DOHH2 (cell line): Measurements from ENCODE around the gene ATP1A1.

Experiments used
- H3F3A ChIP-seq: fragments of 200-600 bp; sonication (generic), shearing (Covaris generic); 2 replicates; pipeline ENCODE4 v1.6.0; 2016; ENCODE audit warnings: antibody characterized with exemption, mild to moderate bottlenecking; ENCODE audit not compliant: control insufficient read depth, insufficient read depth
- H3K27ac ChIP-seq: fragments of 200-600 bp; sonication (generic); 2 replicates; pipeline ENCODE4 v1.5.1; 2014; ENCODE audit warnings: low read depth, mild to moderate bottlenecking, low read length, moderate library complexity
- H3K27me3 ChIP-seq: fragments of 200-600 bp; sonication (generic); 2 replicates; pipeline ENCODE4 v1.6.1; 2014; ENCODE audit warnings: mild to moderate bottlenecking, low read length, mixed read lengths; ENCODE audit not compliant: control insufficient read depth
- H3K36me3 ChIP-seq: fragments of 200-600 bp; sonication (generic); 2 replicates; pipeline ENCODE4 v1.6.1; 2014; ENCODE audit warnings: mild to moderate bottlenecking, low read length, moderate library complexity, mixed read lengths; ENCODE audit not compliant: control insufficient read depth
- H3K4me1 ChIP-seq: fragments of 200-600 bp; sonication (generic); 2 replicates; pipeline ENCODE4 v1.6.1; 2014; ENCODE audit warnings: mild to moderate bottlenecking, low read length, mixed read lengths; ENCODE audit not compliant: control insufficient read depth
- H3K4me2 ChIP-seq: fragments of 200-600 bp; sonication (generic); 2 replicates; pipeline ENCODE4 v1.6.0; 2014; ENCODE audit warnings: mild to moderate bottlenecking, low read length, moderate library complexity
- H3K4me3 ChIP-seq: fragments of 200-600 bp; sonication (generic); 2 replicates; pipeline ENCODE4 v1.5.1; 2014; ENCODE audit warnings: mild to moderate bottlenecking, low read length, mixed read lengths
- H3K79me2 ChIP-seq: fragments of 200-600 bp; sonication (generic); 2 replicates; pipeline ENCODE4 v1.6.1; 2014; ENCODE audit warnings: mild to moderate bottlenecking, low read length, mixed read lengths; ENCODE audit not compliant: control insufficient read depth
- H3K9me2 ChIP-seq: fragments of 200-600 bp; sonication (generic); replicated peaks from 2 replicates; pipeline ENCODE4 v1.6.1; 2014; ENCODE audit warnings: mild to moderate bottlenecking, low read length, mixed read lengths; ENCODE audit not compliant: control insufficient read depth
- H3K9me3 ChIP-seq: fragments of 200-600 bp; sonication (generic); 2 replicates; pipeline ENCODE4 v1.6.1; 2014; ENCODE audit warnings: antibody characterized with exemption, low read length, mixed read lengths; ENCODE audit not compliant: control insufficient read depth, insufficient read depth
- H4K20me1 ChIP-seq: fragments of 200-600 bp; sonication (generic); 2 replicates; pipeline ENCODE4 v1.6.0; 2014; ENCODE audit warnings: low read depth, mild to moderate bottlenecking, antibody characterized with exemption, low read length, moderate library complexity; ENCODE audit not compliant: control insufficient read depth, insufficient read depth
- EZH2phosphoT487 ChIP-seq: fragments of 200-600 bp; sonication (generic); IDR thresholded peaks from 2 replicates; pipeline ENCODE4 v1.6.1; 2017; ENCODE audit warnings: borderline replicate concordance, mild to moderate bottlenecking, antibody characterized with exemption, low read length, moderate library complexity, mixed read lengths
- TF ChIP-seq, protein P1 (sequence below): fragments of 200-600 bp; sonication (generic); IDR thresholded peaks from one replicate; pipeline ENCODE4 v1.5.1; 2014; ENCODE audit warnings: antibody characterized with exemption, mild to moderate bottlenecking, low read depth, low read length; ENCODE audit not compliant: poor library complexity, severe bottlenecking

Gene ATP1A1

DNA sequence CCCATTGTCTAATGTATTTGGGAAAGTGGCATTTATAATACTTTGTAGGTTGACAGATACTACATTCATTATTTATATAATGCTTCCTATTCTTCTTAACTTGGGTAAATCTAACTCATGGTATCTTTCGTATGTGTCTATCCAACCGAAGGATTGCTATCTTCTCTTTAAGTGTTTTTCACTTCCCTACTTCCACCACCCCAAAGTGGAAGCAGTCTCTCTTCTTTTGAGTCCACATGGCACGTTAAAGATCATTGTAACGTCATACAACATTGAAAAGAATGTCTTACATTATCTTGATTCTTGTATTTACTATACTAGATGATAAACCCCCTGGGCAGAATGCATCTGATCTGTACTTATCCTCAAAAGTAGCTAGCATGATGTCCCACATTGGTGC lies 21.2 kb downstream of the ATP1A1 start:
- TF ChIP-seq, protein P1, sequence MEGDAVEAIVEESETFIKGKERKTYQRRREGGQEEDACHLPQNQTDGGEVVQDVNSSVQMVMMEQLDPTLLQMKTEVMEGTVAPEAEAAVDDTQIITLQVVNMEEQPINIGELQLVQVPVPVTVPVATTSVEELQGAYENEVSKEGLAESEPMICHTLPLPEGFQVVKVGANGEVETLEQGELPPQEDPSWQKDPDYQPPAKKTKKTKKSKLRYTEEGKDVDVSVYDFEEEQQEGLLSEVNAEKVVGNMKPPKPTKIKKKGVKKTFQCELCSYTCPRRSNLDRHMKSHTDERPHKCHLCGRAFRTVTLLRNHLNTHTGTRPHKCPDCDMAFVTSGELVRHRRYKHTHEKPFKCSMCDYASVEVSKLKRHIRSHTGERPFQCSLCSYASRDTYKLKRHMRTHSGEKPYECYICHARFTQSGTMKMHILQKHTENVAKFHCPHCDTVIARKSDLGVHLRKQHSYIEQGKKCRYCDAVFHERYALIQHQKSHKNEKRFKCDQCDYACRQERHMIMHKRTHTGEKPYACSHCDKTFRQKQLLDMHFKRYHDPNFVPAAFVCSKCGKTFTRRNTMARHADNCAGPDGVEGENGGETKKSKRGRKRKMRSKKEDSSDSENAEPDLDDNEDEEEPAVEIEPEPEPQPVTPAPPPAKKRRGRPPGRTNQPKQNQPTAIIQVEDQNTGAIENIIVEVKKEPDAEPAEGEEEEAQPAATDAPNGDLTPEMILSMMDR: no peak
- TF ChIP-seq EZH2phosphoT487: no peak
- H3K4me1 ChIP-seq: no peaks in the 10 kb centered on the region
- H3K4me2 ChIP-seq: no peak overlapping the region
- H3K36me3 ChIP-seq: peaks cover 100% of the 10 kb centered on the region
- no peaks in the 10 kb centered on the region for H3K27me3 ChIP-seq
- no peak overlapping the region for H3K27ac ChIP-seq
- H3K79me2 ChIP-seq: no peaks in the 10 kb centered on the region
- no peaks in the 10 kb centered on the region for H3F3A ChIP-seq
- no peaks in the 10 kb centered on the region for H3K9me2 ChIP-seq
- no peak overlapping the region for H3K4me3 ChIP-seq
- H3K9me3 ChIP-seq: no peaks in the 10 kb centered on the region
- H4K20me1 ChIP-seq: no peaks in the 10 kb centered on the region

DNA sequence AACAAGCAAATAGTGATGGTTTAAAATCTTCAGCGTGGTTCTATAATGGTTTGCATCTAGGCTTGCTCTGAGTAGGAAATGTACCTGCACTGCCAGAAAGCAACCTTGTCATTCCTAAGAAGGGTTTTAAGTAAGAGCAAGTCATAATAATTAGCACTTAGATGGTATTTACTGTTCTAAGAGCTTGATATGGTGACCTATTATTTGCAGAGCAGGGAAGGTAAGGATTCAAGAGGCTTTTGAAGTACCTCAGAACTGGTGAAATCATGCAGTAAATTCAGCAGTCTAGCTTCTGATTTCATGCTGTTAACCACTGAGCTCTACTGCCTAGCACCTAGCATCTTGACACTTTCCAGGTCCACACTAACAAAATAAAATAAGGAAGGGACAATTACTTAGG lies 23.7 kb downstream of the ATP1A1 start:
- no peaks in the 10 kb centered on the region for H3K4me1 ChIP-seq
- H3K4me2 ChIP-seq: no peak overlapping the region
- no peak overlapping the region for H3K4me3 ChIP-seq
- no peaks in the 10 kb centered on the region for H3K9me3 ChIP-seq
- no peaks in the 10 kb centered on the region for H3K27me3 ChIP-seq
- H3K36me3 ChIP-seq: peaks cover 100% of the 10 kb centered on the region
- no peaks in the 10 kb centered on the region for H3K79me2 ChIP-seq
- H3K9me2 ChIP-seq: no peaks in the 10 kb centered on the region
- TF ChIP-seq, protein P1: no peak
- TF ChIP-seq EZH2phosphoT487: no peak
- H3K27ac ChIP-seq: no peak overlapping the region
- H3F3A ChIP-seq: no peaks in the 10 kb centered on the region
- no peaks in the 10 kb centered on the region for H4K20me1 ChIP-seq

DNA sequence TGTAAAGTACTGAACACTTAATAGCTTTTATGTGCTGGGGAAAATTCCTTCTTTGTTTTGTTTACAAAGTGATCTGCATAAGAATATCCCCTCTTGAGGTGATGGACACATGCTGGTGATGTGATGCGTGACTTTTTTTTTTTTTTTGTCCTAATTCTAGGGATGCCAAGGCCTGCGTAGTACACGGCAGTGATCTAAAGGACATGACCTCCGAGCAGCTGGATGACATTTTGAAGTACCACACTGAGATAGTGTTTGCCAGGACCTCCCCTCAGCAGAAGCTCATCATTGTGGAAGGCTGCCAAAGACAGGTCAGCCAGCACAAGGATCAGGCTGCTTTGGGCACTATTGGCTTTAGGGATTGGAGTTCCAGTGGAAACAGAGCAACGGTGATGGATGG lies 24.7 kb downstream of the ATP1A1 start:
- Histone ChIP-seq H3K36me3 (peaks cover 100% of the 10 kb centered on the region), H3K9me2 (no peaks in the 10 kb centered on the region), H3K9me3 (no peaks in the 10 kb centered on the region), H3K4me1 (no peaks in the 10 kb centered on the region), H3K27me3 (no peaks in the 10 kb centered on the region), H4K20me1 (no peaks in the 10 kb centered on the region), H3K27ac (no peak overlapping the region), H3K79me2 (no peaks in the 10 kb centered on the region), H3F3A (no peaks in the 10 kb centered on the region), H3K4me2 (no peak overlapping the region), H3K4me3 (no peak overlapping the region)
- TF ChIP-seq, protein P1: no peak
- TF ChIP-seq EZH2phosphoT487: no peak

DNA sequence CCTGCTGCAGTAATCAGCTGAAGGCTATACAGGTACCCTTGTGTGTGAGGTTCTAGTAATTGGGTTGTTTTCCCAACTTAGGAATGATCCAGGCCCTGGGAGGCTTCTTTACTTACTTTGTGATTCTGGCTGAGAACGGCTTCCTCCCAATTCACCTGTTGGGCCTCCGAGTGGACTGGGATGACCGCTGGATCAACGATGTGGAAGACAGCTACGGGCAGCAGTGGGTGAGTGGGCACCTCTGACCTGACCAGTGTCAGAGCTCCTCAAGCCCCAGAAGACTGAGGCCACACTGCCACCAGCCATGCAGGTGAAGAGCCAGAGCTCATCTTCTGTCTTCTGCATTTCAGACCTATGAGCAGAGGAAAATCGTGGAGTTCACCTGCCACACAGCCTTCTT lies 27.7 kb downstream of the ATP1A1 start:
- no peaks in the 10 kb centered on the region for H3K27me3 ChIP-seq
- no peak overlapping the region for H3K27ac ChIP-seq
- no peaks in the 10 kb centered on the region for H3K79me2 ChIP-seq
- no peaks in the 10 kb centered on the region for H3K9me2 ChIP-seq
- no peak overlapping the region for H3K4me2 ChIP-seq
- no peaks in the 10 kb centered on the region for H3K9me3 ChIP-seq
- no peaks in the 10 kb centered on the region for H3K4me1 ChIP-seq
- H3K4me3 ChIP-seq: no peak overlapping the region
- H3F3A ChIP-seq: peaks cover 9% of the 10 kb centered on the region
- no peaks in the 10 kb centered on the region for H4K20me1 ChIP-seq
- no peak for TF ChIP-seq EZH2phosphoT487
- TF ChIP-seq, protein P1: no peak
- H3K36me3 ChIP-seq: peaks cover 100% of the 10 kb centered on the region
